Ishikawa (cell line): ENCODE data around the gene ALDH16A1.

Experiments
- CEBPB ChIP-seq: IDR thresholded peaks from 2 replicates; pipeline ENCODE4 v1.6.1; 2012
- CREB1 ChIP-seq: IDR thresholded peaks from 2 replicates; pipeline ENCODE4 v1.6.1; 2012; ENCODE audit warnings: low read depth
- EGR1 ChIP-seq: IDR thresholded peaks from 2 replicates; pipeline ENCODE4 v1.6.1; 2012
- EP300 ChIP-seq: IDR thresholded peaks from 2 replicates; pipeline ENCODE4 v1.6.1; 2012; ENCODE audit warnings: borderline replicate concordance
- FOXM1 ChIP-seq: IDR thresholded peaks from 2 replicates; pipeline ENCODE4 v1.6.1; 2012; ENCODE audit warnings: low read depth, borderline replicate concordance
- NFIC ChIP-seq: IDR thresholded peaks from 2 replicates; pipeline ENCODE4 v1.6.1; 2012
- RAD21 ChIP-seq: IDR thresholded peaks from 2 replicates; pipeline ENCODE4 v1.6.1; 2012; ENCODE audit warnings: low read depth
- TAF1 ChIP-seq: IDR thresholded peaks from 2 replicates; pipeline ENCODE4 v1.6.1; 2012; ENCODE audit warnings: low read depth, mild to moderate bottlenecking
- TCF12 ChIP-seq: IDR thresholded peaks from 2 replicates; pipeline ENCODE4 v1.6.1; 2012; ENCODE audit warnings: low read depth
- TEAD4 ChIP-seq: IDR thresholded peaks from 2 replicates; pipeline ENCODE4 v1.6.1; 2012
- YY1 ChIP-seq: IDR thresholded peaks from 2 replicates; pipeline ENCODE4 v1.6.1; 2012; ENCODE audit warnings: low read depth
- ZBTB7A ChIP-seq: IDR thresholded peaks from 2 replicates; pipeline ENCODE4 v1.6.1; 2012; ENCODE audit warnings: low read depth
- TF ChIP-seq, protein P1 (sequence below): IDR thresholded peaks from 2 replicates; pipeline ENCODE4 v1.6.1; 2012
- TF ChIP-seq, protein P2 (sequence below): IDR thresholded peaks from 2 replicates; pipeline ENCODE4 v1.6.1; 2012; ENCODE audit warnings: low read depth, mild to moderate bottlenecking
- TF ChIP-seq, protein P3 (sequence below): IDR thresholded peaks from 2 replicates; pipeline ENCODE4 v1.6.1; 2012

ALDH16A1 gene

DNA sequence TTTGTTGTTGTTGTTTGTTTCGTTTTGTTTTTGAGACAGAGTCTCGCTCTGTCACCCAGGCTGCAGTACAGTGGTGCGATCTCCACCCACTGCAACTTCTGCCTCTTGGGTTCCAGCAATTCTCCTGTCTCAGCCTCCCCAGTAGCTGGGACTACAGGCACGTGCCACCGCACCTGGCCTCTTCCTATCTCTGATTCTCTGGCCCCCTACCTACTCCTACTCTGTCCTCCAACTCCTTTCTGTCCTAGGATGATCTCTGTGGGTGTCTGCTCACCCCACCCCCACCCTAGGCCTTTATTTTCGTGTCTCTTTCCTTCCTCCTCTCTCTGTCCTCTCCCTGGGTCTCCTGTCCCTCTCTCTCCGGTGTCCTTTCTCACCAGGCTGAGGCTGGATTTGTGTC, 2.6 kb upstream of the ALDH16A1 start:
- TF ChIP-seq TCF12 (no peak), CEBPB (no peak), YY1 (no peak), TEAD4 (no peak), EGR1 (no peak), TAF1 (no peak)
- TF ChIP-seq, protein P1, sequence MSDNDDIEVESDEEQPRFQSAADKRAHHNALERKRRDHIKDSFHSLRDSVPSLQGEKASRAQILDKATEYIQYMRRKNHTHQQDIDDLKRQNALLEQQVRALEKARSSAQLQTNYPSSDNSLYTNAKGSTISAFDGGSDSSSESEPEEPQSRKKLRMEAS = no peak
- TF ChIP-seq, protein P2, sequence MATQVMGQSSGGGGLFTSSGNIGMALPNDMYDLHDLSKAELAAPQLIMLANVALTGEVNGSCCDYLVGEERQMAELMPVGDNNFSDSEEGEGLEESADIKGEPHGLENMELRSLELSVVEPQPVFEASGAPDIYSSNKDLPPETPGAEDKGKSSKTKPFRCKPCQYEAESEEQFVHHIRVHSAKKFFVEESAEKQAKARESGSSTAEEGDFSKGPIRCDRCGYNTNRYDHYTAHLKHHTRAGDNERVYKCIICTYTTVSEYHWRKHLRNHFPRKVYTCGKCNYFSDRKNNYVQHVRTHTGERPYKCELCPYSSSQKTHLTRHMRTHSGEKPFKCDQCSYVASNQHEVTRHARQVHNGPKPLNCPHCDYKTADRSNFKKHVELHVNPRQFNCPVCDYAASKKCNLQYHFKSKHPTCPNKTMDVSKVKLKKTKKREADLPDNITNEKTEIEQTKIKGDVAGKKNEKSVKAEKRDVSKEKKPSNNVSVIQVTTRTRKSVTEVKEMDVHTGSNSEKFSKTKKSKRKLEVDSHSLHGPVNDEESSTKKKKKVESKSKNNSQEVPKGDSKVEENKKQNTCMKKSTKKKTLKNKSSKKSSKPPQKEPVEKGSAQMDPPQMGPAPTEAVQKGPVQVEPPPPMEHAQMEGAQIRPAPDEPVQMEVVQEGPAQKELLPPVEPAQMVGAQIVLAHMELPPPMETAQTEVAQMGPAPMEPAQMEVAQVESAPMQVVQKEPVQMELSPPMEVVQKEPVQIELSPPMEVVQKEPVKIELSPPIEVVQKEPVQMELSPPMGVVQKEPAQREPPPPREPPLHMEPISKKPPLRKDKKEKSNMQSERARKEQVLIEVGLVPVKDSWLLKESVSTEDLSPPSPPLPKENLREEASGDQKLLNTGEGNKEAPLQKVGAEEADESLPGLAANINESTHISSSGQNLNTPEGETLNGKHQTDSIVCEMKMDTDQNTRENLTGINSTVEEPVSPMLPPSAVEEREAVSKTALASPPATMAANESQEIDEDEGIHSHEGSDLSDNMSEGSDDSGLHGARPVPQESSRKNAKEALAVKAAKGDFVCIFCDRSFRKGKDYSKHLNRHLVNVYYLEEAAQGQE = no peak

DNA sequence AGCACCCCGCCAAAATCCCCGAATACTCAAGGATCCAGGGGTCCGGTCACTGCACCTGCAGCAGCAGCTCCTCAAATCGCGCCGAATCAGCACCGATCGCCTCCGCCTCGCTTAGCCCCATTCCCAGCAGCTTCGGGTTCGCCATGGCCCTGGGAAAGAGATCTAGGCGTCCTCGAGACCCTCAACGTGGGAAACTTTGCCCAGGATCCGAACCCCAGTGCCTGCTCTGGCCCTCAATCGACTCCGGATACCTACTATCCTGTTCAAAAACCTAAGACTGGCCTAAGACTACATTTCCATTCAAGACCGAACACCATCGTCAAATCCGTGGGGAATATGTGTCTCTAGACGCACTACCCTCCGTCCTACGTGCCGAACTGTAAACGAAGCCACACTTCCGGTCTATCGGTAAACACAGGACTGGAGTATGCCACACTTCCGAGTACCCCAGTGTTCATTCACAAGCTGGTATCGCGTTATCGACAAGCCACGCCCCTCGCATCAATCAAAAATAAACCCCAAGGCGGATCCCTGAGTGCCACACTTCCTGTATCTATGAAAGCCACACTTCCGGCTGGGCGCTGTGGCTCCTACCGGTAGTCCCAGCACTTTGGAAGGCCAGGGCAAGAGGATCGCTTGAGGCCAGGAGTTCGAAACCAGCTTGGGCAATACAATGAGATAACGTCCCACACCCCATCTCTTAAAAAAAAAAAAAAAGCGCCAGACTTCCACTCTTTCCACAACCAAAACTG, 1.4 kb upstream of the ALDH16A1 start, which contains the start of gene PIH1D1:
TSS of gene PIH1D1 (minus strand) at position 385 of the 752 bp plus-strand sequence. CDS start at position 145, 240 bp downstream.
- TF ChIP-seq TAF1 = peak; percentile 71; the same call in 1 of the 2 replicates
- TF ChIP-seq YY1 = peak; percentile 3; the same call in 1 of the 2 replicates
- TF ChIP-seq, protein P1 = peak; percentile 70
- TF ChIP-seq, protein P2 = no peak

DNA sequence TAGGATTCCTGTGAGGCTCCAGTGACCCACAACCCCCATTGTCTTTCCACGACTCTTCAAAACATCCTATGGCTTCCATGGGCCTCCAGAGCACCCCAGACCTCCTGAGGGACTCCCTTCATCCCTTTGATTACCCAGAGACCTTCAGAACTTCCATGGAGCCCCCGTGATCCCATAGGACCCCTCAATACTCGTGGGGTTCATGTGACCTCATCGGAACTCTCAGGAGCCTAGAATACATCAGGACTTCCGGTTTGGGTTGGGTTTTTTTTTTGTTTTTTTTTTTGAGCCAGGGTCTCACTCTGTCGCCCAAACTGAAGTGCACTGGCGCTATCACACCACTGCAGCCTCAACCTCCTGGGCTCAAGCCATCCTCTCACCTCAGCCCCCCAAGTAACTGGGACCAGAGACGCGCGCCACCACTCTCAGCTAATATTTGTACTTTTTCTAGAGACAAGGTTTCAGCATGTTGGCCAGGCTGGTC, 774 bp downstream of the ALDH16A1 start:
- TF ChIP-seq CEBPB = no peak
- TF ChIP-seq TCF12 = no peak
- TF ChIP-seq, protein P3, sequence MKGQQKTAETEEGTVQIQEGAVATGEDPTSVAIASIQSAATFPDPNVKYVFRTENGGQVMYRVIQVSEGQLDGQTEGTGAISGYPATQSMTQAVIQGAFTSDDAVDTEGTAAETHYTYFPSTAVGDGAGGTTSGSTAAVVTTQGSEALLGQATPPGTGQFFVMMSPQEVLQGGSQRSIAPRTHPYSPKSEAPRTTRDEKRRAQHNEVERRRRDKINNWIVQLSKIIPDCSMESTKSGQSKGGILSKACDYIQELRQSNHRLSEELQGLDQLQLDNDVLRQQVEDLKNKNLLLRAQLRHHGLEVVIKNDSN = no peak
- TF ChIP-seq CREB1 = no peak
- TF ChIP-seq TEAD4 = no peak
- no peak for TF ChIP-seq EGR1
- no peak for TF ChIP-seq TAF1

DNA sequence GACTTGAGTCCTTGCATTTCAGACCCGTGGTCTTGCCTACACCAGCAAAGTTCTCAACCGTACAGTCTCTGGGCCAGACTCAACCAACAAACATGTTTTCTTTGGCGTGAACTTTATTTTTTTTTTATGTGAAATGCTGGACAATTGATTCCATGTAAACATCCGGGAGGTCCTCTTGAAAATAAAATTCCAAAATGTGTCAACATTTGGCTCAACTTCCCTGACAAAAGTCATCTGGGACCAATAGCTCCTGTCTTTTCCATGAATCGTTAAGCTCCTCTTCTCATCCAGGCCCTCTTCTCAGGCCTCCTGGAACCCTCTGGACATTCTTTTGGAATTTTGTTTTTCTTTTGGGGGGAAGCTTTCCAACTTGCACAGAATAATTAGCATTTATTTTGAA, 2.7 kb downstream of the ALDH16A1 start:
- TF ChIP-seq CEBPB (no peak), TEAD4 (no peak), CREB1 (no peak), EGR1 (no peak), TCF12 (no peak), EP300 (no peak), YY1 (no peak), ZBTB7A (no peak), RAD21 (no peak), FOXM1 (no peak), TAF1 (no peak), NFIC (no peak)
- TF ChIP-seq, protein P2 = no peak
- TF ChIP-seq, protein P3 = no peak
- TF ChIP-seq, protein P1 = no peak
